Measurements from ENCODE around the gene EGFR. TPM values are rescaled to one million over a fixed set of nuclear protein-coding genes. Genes with fewer than 3 reads are reported as not detected.

Gene EGFR
- total RNA-seq, 1 donor from 2014 or later, result not detected

DNA sequence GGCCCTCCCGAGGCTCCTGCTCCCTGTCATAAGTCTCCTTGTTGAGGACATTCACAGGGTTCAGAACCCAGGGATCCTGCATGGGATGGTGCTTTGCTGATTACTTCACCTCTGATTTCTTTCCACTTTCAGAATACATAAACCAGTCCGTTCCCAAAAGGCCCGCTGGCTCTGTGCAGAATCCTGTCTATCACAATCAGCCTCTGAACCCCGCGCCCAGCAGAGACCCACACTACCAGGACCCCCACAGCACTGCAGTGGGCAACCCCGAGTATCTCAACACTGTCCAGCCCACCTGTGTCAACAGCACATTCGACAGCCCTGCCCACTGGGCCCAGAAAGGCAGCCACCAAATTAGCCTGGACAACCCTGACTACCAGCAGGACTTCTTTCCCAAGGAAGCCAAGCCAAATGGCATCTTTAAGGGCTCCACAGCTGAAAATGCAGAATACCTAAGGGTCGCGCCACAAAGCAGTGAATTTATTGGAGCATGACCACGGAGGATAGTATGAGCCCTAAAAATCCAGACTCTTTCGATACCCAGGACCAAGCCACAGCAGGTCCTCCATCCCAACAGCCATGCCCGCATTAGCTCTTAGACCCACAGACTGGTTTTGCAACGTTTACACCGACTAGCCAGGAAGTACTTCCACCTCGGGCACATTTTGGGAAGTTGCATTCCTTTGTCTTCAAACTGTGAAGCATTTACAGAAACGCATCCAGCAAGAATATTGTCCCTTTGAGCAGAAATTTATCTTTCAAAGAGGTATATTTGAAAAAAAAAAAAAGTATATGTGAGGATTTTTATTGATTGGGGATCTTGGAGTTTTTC, 186.5 kb downstream of the EGFR start:
- intact Hi-C loops (cut with micrococcal nuclease), result no loop called here

DNA sequence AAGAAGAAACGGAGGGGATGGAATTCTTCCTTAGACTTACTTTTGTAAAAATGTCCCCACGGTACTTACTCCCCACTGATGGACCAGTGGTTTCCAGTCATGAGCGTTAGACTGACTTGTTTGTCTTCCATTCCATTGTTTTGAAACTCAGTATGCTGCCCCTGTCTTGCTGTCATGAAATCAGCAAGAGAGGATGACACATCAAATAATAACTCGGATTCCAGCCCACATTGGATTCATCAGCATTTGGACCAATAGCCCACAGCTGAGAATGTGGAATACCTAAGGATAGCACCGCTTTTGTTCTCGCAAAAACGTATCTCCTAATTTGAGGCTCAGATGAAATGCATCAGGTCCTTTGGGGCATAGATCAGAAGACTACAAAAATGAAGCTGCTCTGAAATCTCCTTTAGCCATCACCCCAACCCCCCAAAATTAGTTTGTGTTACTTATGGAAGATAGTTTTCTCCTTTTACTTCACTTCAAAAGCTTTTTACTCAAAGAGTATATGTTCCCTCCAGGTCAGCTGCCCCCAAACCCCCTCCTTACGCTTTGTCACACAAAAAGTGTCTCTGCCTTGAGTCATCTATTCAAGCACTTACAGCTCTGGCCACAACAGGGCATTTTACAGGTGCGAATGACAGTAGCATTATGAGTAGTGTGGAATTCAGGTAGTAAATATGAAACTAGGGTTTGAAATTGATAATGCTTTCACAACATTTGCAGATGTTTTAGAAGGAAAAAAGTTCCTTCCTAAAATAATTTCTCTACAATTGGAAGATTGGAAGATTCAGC, 187.6 kb downstream of the EGFR start:
- intact Hi-C loops (cut with micrococcal nuclease), result no loop called here

DNA sequence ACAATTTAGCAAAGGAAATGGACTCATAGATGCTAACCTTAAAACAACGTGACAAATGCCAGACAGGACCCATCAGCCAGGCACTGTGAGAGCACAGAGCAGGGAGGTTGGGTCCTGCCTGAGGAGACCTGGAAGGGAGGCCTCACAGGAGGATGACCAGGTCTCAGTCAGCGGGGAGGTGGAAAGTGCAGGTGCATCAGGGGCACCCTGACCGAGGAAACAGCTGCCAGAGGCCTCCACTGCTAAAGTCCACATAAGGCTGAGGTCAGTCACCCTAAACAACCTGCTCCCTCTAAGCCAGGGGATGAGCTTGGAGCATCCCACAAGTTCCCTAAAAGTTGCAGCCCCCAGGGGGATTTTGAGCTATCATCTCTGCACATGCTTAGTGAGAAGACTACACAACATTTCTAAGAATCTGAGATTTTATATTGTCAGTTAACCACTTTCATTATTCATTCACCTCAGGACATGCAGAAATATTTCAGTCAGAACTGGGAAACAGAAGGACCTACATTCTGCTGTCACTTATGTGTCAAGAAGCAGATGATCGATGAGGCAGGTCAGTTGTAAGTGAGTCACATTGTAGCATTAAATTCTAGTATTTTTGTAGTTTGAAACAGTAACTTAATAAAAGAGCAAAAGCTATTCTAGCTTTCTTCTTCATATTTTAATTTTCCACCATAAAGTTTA, 188.8 kb downstream of the EGFR start:
- intact Hi-C loops (cut with micrococcal nuclease), result no loop called here

DNA sequence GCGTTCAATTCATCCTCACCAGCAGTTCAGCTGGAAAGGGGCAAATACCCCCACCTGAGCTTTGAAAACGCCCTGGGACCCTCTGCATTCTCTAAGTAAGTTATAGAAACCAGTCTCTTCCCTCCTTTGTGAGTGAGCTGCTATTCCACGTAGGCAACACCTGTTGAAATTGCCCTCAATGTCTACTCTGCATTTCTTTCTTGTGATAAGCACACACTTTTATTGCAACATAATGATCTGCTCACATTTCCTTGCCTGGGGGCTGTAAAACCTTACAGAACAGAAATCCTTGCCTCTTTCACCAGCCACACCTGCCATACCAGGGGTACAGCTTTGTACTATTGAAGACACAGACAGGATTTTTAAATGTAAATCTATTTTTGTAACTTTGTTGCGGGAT, 190.5 kb downstream of the EGFR start:
- intact Hi-C loops (cut with micrococcal nuclease), result no loop called here

DNA sequence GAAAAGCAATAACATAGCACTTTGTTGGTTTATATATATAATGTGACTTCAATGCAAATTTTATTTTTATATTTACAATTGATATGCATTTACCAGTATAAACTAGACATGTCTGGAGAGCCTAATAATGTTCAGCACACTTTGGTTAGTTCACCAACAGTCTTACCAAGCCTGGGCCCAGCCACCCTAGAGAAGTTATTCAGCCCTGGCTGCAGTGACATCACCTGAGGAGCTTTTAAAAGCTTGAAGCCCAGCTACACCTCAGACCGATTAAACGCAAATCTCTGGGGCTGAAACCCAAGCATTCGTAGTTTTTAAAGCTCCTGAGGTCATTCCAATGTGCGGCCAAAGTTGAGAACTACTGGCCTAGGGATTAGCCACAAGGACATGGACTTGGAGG, 191.4 kb downstream of the EGFR start:
- intact Hi-C loops (cut with micrococcal nuclease), result no loop called here

DNA sequence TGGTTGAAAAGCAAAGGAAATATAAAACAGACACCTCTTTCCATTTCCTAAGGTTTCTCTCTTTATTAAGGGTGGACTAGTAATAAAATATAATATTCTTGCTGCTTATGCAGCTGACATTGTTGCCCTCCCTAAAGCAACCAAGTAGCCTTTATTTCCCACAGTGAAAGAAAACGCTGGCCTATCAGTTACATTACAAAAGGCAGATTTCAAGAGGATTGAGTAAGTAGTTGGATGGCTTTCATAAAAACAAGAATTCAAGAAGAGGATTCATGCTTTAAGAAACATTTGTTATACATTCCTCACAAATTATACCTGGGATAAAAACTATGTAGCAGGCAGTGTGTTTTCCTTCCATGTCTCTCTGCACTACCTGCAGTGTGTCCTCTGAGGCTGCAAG, 191.9 kb downstream of the EGFR start:
- intact Hi-C loops (cut with micrococcal nuclease), result no loop called here

DNA sequence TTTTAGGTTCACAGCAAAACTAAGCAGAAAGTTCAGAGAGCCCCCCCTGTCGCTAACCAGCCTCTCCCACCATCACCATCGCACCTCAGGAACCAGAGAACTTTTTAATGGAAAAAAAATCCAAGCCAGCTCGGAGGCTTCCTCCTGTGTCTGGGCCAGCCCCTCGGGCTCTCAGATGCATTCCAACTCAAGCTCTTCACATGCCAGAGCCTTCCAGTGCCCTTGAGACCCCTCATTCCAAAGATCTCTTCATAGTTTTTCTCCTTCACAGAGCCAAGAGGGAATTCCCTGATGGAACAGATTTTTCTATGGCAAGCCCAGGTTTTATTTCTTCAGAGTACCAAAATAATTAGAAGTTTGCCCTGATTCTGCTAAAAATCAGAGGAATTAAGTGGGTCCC, 192.9 kb downstream of the EGFR start:
- intact Hi-C loops (cut with micrococcal nuclease), result no loop called here

DNA sequence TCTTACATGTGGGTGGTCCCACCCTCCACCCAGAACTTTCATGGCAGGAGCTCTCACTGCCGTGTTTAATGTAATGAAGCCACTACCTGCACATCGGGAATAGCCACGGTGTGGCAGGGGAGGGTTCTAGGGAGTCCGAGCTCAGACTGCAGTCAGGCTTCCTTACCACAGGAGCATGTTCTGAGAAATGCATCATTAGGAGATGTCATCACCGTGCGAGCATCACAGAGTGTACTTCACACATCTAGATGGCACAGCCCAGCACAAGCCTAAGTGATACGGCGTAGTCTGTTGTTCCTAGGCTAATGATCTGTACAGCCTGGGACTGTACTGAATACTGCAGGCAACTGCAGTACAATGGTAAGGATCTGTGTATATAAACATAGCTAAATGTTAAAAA, 193.4 kb downstream of the EGFR start:
- intact Hi-C loops (cut with micrococcal nuclease), result no loop called here

DNA sequence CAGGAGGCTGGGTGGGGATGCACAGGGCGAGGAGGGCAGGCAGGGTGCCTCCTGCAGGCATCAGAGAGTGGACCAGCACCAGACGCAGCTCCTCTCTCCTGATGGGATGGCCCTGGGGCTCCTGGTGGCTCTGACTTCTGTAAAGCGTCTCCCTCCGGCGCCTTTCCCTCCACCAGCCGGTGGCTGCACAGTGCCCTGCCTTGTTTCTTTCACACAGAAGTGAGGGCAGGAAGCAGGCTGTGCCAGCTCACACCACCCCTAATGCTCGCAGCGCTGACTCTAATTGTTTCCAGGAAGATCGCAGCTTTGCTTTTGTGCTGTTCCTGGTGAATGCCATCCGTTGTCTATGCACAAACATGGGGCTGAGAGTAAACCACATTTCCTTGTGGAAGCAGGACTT, 194.0 kb downstream of the EGFR start:
- intact Hi-C loops (cut with micrococcal nuclease), result no loop called here

DNA sequence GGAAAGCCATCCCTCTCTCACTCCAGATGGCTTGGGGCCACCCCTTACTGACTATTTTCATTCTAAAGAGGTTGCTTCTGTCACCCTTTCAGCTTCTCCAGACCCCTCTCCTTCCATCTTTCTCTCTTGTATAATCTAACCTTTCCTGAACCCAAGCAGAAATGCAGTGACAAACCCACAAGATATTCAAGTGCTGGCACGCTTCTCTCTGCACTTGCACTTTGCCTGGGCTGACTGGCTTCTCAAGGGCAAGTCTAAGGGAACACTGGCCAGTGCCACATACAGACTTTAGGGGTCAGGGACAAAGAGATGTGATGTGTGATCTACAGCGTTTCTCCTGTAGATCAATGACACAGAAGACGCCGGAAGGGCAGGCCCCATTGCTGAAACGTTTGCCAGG, 195.9 kb downstream of the EGFR start:
- intact Hi-C loops (cut with micrococcal nuclease), result no loop called here

DNA sequence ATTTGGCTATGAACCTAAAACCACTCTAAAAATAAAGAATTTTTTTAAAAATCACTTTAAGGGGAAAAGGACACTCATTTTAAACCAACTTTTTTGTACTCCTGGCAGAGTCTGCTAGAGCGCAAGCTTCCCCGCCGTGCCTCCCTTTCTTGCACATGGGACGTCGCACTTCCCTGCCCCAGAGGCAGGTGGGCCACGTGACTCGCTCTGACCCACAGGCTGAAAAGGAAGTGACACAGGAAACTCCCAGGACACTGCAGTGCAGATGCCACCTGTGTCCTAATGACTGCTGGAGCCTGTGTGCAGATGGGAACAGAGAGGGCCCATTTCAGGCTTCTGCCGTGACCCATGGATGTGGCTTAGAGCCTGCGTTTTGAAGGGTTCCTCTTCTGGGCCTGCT, 204.2 kb downstream of the EGFR start:
- intact Hi-C loops (cut with micrococcal nuclease), result no loop called here

DNA sequence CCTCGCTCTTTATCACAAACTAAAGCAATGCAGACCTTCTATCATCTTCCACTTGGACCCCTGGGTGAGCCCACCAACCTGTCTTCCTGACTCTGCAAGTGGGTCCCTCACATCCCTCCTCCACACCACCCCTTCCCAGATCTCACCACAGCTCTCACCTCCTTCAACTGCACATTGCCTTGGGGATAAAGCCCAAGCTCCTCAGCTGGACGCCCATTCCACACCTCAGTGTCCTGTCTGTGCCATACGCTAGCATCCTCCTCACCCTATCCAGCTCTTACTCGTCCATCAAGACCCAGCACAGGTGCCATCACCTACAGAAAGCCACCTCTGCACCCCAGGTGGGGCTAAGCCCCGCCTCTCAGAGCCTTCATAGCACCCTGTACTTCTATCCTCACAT, 205.3 kb downstream of the EGFR start:
- intact Hi-C loops (cut with micrococcal nuclease), result no loop called here

DNA sequence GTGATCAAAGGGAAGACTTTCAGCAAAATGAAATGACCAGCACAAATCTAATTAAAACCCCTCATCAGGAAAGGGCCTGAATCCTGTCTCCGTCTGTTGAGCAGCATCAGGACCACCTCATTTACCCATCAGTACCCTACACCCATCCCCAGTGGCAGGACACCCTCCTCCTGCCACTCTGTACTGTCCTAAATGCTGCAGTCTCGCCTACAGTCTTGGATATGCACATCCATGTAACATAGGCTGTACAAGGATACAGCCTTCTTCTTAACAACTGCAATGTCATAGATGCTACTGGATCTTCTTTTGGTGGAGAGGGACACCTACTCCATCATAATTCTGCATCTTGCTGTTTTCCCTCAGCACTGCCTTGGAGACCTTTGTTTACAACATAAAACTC, 206.0 kb downstream of the EGFR start:
- intact Hi-C loops (cut with micrococcal nuclease), result no loop called here

DNA sequence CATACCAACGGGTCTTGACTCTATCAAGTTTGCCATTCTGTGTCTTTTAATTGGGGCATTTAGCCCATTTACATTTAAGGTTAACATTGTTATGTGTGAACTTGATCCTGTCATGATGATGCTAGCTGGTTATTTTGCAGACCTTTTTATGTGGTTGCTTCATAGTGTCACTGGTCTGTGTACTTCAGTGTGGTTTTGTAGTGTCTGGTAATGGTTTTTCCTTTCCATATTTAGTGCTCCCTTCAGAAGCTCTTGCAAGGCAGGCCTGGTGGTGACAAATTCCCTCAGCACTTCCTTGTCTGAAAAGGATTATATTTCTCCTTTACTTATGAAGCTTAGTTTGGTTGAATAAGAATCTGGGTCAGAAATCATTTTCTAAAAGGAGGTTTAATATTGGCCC, 211.2 kb downstream of the EGFR start:
- intact Hi-C loops (cut with micrococcal nuclease), result no loop called here

DNA sequence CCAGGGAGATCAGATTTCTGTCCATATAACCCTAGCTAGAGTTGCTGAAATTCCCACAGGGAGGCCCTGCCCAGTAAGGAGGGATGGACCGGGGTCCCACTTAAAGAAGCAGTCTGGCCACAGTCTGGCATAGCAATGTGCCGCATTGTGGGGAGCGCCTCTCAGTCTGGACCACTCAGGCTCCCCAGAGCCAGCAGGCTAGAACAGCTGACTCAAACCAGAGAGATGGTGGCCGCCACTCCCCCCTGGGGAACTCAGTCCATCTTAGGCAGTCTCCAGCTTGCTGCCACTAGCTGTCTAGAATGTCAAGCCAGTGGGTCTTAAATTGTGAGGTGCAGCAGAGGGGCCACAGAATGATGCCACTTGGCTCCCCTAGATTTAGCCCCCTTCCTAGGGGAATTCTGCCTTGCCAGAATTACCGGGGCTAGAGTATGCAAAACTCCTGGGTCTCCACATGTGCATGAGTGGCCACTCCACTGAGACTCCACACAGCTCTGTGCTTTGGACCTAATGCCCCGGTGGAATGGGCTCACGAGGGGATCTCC, 213.0 kb downstream of the EGFR start:
- intact Hi-C loops (cut with micrococcal nuclease), result no loop called here

DNA sequence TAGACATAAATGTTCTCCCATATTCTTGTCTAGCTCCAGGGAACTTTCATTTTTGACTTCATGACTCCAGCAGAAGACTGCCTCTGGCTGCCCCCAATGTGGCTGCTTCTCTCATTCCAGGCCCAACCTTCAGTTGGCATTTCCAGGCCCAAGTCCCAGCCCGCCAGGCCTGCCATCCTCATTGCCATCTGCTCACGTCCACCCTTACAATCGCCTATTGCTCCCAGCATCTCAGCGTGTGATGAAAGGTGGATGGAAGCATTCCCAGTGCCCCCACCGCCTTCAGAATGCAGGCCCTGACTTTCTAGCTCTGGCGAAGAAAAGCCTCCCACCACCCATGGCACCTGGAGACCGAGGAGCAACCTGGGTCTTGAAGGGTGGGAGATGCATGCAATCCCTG, 214.2 kb downstream of the EGFR start:
- intact Hi-C loops (cut with micrococcal nuclease), result no loop called here

DNA sequence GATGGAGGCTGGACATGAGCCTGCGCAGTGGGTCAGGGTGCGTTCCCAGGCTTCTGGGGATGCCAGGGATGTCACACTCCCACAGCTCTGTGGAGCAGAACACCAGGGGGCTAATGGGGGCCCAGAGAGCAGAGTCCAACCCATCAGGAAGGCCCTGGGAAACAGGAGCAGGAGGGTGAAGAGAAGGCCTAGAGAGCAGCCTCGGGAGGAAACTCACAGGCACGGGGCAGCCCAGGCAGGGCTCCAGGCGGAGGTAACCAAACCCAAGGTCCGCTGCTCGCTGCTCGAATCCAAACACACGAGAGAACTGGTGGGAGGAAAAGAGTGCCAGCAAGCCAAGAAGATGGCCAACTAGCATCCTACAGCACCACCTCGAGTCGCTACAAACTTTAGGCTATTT, 215.6 kb downstream of the EGFR start:
- intact Hi-C loops (cut with micrococcal nuclease), result no loop called here

DNA sequence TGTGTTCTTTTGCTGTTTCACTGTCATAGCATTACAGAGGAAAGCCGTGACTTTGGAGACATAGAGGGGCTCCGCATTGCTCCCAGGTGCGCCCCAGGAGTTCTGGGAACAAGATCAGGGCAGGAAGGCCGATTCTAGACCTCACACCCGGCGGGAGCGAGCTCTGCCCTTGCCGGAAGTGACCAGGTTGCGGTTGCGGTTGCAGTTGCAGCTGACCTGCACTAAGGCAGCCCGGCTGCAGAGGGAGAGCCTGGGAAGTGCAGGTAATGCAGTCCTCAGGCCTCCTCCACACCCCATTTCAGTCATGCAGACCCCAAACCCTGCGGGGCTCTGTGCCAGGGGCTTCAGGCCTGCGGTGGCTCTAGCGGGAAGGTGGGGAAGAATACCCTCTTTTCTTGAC, 216.3 kb downstream of the EGFR start:
- intact Hi-C loops (cut with micrococcal nuclease), result no loop called here

DNA sequence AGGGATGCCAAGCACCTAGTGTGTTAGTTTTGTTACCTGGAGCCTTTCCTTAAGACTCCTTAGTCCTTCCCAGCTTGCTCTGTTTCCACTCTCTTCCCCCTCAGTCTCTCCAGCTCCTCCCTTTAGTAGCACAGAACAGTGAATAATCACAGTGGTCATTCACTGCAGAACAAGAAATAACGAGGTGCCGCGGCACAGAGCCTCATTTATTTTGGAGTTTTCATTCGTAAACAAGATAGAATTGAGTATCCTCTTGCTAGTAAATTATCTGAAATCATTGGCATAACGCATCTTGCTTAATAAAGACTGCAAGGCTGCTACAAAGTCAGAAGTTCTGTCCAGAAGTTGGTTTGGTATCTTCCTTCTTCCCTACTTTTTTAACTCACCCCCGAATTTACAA, 217.0 kb downstream of the EGFR start:
- intact Hi-C loops (cut with micrococcal nuclease), result no loop called here

DNA sequence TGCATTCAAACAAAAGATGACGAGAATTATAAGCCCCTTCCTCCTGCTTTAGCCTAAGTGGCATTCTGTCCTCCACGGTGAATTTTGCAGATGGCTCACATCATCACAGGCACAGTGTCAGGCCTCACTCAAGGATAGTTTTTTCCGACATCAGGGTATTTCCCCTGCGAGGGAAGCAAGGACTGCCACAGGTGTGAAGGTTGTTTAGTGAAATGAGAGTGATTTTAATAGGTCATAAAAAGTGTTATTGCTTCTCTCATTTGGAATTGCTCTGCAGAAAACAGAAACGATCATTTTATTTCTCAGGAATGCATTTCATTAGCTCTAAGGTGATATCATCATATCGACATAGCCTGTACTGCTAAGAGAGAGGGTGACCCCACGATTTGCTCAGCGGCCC, 217.7 kb downstream of the EGFR start:
- intact Hi-C loops (cut with micrococcal nuclease), result no loop called here

DNA sequence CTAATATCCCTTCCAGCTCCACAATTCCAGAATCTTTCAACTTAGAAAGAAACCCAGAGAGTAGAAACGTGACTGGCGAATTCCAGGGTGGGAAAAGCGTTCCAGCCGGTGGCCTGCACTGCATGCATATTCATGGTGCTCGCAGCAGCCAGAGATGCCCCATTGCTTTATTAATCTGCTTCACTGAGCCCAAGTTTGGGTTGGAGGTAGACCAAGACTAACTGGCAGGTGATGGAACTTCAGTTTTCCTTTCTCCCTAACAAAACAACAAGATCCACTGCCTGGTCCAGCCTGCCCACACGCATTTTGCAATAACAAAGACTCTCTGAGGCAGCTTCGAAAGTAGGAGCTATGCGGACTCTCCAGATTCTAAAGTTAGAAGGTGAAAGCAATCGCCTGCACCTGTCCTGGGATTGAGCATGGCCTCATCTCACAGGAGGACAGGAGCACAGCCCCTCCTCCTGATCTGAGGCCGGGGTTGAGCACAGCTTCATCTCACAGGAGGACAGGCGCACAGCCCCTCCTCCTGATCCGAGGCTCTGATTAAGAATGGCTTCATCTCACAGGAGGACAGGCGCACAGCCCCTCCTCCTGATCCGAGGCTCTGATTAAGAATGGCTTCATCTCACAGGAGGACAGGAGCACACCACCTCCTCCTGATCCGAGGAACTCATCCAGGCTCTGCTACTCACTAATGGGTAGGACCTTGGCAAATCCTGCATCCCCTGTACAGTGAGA, 218.5 kb downstream of the EGFR start:
- intact Hi-C loops (cut with micrococcal nuclease), result no loop called here
